DOHH2 (cell line): ENCODE data around the gene GDPD4.

Experiments used
- H3F3A ChIP-seq: fragments of 200-600 bp; sonication (generic), shearing (Covaris generic); 2 replicates; pipeline ENCODE4 v1.6.0; 2016; ENCODE audit warnings: antibody characterized with exemption, mild to moderate bottlenecking; ENCODE audit not compliant: control insufficient read depth, insufficient read depth
- H3K27ac ChIP-seq: fragments of 200-600 bp; sonication (generic); 2 replicates; pipeline ENCODE4 v1.5.1; 2014; ENCODE audit warnings: low read depth, mild to moderate bottlenecking, low read length, moderate library complexity
- H3K27me3 ChIP-seq: fragments of 200-600 bp; sonication (generic); 2 replicates; pipeline ENCODE4 v1.6.1; 2014; ENCODE audit warnings: mild to moderate bottlenecking, low read length, mixed read lengths; ENCODE audit not compliant: control insufficient read depth
- H3K36me3 ChIP-seq: fragments of 200-600 bp; sonication (generic); 2 replicates; pipeline ENCODE4 v1.6.1; 2014; ENCODE audit warnings: mild to moderate bottlenecking, low read length, moderate library complexity, mixed read lengths; ENCODE audit not compliant: control insufficient read depth
- H3K4me1 ChIP-seq: fragments of 200-600 bp; sonication (generic); 2 replicates; pipeline ENCODE4 v1.6.1; 2014; ENCODE audit warnings: mild to moderate bottlenecking, low read length, mixed read lengths; ENCODE audit not compliant: control insufficient read depth
- H3K4me2 ChIP-seq: fragments of 200-600 bp; sonication (generic); 2 replicates; pipeline ENCODE4 v1.6.0; 2014; ENCODE audit warnings: mild to moderate bottlenecking, low read length, moderate library complexity
- H3K4me3 ChIP-seq: fragments of 200-600 bp; sonication (generic); 2 replicates; pipeline ENCODE4 v1.5.1; 2014; ENCODE audit warnings: mild to moderate bottlenecking, low read length, mixed read lengths
- H3K79me2 ChIP-seq: fragments of 200-600 bp; sonication (generic); 2 replicates; pipeline ENCODE4 v1.6.1; 2014; ENCODE audit warnings: mild to moderate bottlenecking, low read length, mixed read lengths; ENCODE audit not compliant: control insufficient read depth
- H3K9me2 ChIP-seq: fragments of 200-600 bp; sonication (generic); replicated peaks from 2 replicates; pipeline ENCODE4 v1.6.1; 2014; ENCODE audit warnings: mild to moderate bottlenecking, low read length, mixed read lengths; ENCODE audit not compliant: control insufficient read depth
- H3K9me3 ChIP-seq: fragments of 200-600 bp; sonication (generic); 2 replicates; pipeline ENCODE4 v1.6.1; 2014; ENCODE audit warnings: antibody characterized with exemption, low read length, mixed read lengths; ENCODE audit not compliant: control insufficient read depth, insufficient read depth
- H4K20me1 ChIP-seq: fragments of 200-600 bp; sonication (generic); 2 replicates; pipeline ENCODE4 v1.6.0; 2014; ENCODE audit warnings: low read depth, mild to moderate bottlenecking, antibody characterized with exemption, low read length, moderate library complexity; ENCODE audit not compliant: control insufficient read depth, insufficient read depth
- EZH2phosphoT487 ChIP-seq: fragments of 200-600 bp; sonication (generic); IDR thresholded peaks from 2 replicates; pipeline ENCODE4 v1.6.1; 2017; ENCODE audit warnings: borderline replicate concordance, mild to moderate bottlenecking, antibody characterized with exemption, low read length, moderate library complexity, mixed read lengths
- TF ChIP-seq, protein P1 (sequence below): fragments of 200-600 bp; sonication (generic); IDR thresholded peaks from one replicate; pipeline ENCODE4 v1.5.1; 2014; ENCODE audit warnings: antibody characterized with exemption, mild to moderate bottlenecking, low read depth, low read length; ENCODE audit not compliant: poor library complexity, severe bottlenecking

The GDPD4 gene

GRCh38 chr11:77167791-77168190 is 133.7 kb downstream of the GDPD4 start:
- no peaks in the 10 kb centered on the region for H3K9me2 ChIP-seq
- H3K9me3 ChIP-seq: no peaks in the 10 kb centered on the region
- no peaks in the 10 kb centered on the region for H3F3A ChIP-seq
- no peaks in the 10 kb centered on the region for H4K20me1 ChIP-seq
- TF ChIP-seq, protein P1, sequence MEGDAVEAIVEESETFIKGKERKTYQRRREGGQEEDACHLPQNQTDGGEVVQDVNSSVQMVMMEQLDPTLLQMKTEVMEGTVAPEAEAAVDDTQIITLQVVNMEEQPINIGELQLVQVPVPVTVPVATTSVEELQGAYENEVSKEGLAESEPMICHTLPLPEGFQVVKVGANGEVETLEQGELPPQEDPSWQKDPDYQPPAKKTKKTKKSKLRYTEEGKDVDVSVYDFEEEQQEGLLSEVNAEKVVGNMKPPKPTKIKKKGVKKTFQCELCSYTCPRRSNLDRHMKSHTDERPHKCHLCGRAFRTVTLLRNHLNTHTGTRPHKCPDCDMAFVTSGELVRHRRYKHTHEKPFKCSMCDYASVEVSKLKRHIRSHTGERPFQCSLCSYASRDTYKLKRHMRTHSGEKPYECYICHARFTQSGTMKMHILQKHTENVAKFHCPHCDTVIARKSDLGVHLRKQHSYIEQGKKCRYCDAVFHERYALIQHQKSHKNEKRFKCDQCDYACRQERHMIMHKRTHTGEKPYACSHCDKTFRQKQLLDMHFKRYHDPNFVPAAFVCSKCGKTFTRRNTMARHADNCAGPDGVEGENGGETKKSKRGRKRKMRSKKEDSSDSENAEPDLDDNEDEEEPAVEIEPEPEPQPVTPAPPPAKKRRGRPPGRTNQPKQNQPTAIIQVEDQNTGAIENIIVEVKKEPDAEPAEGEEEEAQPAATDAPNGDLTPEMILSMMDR: no peak
- no peak for TF ChIP-seq EZH2phosphoT487
- no peaks in the 10 kb centered on the region for H3K36me3 ChIP-seq
- H3K79me2 ChIP-seq: no peaks in the 10 kb centered on the region
- H3K27me3 ChIP-seq: 0 out of 2 replicates have a peak, but pooled peaks cover 2% of the 10 kb centered on the region
- H3K4me1 ChIP-seq: no peaks in the 10 kb centered on the region
- no peak overlapping the region for H3K4me3 ChIP-seq
- no peak overlapping the region for H3K4me2 ChIP-seq
- H3K27ac ChIP-seq: no peak overlapping the region

GRCh38 chr11:77167111-77167626 is 134.3 kb downstream of the GDPD4 start:
- H3K27ac ChIP-seq: no peak overlapping the region
- H3K9me2 ChIP-seq: no peaks in the 10 kb centered on the region
- H3F3A ChIP-seq: no peaks in the 10 kb centered on the region
- no peaks in the 10 kb centered on the region for H3K9me3 ChIP-seq
- H3K27me3 ChIP-seq: 0 out of 2 replicates have a peak, but pooled peaks cover 2% of the 10 kb centered on the region
- no peaks in the 10 kb centered on the region for H4K20me1 ChIP-seq
- H3K36me3 ChIP-seq: no peaks in the 10 kb centered on the region
- H3K4me2 ChIP-seq: no peak overlapping the region
- no peak overlapping the region for H3K4me3 ChIP-seq
- no peaks in the 10 kb centered on the region for H3K79me2 ChIP-seq
- TF ChIP-seq, protein P1: no peak
- TF ChIP-seq EZH2phosphoT487: no peak
- no peaks in the 10 kb centered on the region for H3K4me1 ChIP-seq
